GM12878 (cell line): Measurements from ENCODE around the gene ASTL. TPM values are rescaled to one million over a fixed set of nuclear protein-coding genes. Genes with fewer than 3 reads are reported as not detected.

Experiments
- BACH1 ChIP-seq: fragments of 450-650 bp; IDR thresholded peaks from 2 replicates; pipeline ENCODE4 v1.6.1; 2017; ENCODE audit warnings: mild to moderate bottlenecking, borderline replicate concordance
- CBX3 ChIP-seq: fragments of 200-600 bp; sonication (generic); IDR thresholded peaks from 2 replicates; pipeline ENCODE4 v1.6.1; 2016; ENCODE audit warnings: low read depth, borderline replicate concordance
- CBX5 ChIP-seq: sonication (generic); IDR thresholded peaks from 2 replicates; pipeline ENCODE4 v1.6.1; 2016; ENCODE audit warnings: low read depth, moderate library complexity, mild to moderate bottlenecking, inconsistent platforms
- CHD1 ChIP-seq: IDR thresholded peaks from 2 replicates; pipeline ENCODE4 v1.6.1; 2012; ENCODE audit warnings: low read depth, low read length, improper control_type of control experiment
- EED ChIP-seq: sonication (generic); IDR thresholded peaks from 2 replicates; pipeline ENCODE4 v1.6.1; 2016; ENCODE audit warnings: antibody characterized with exemption, low read depth
- EZH2 ChIP-seq: IDR thresholded peaks from 2 replicates; pipeline ENCODE4 v1.6.1; 2012; ENCODE audit warnings: low read depth, mild to moderate bottlenecking, control low read depth, inconsistent platforms, low read length, borderline replicate concordance; ENCODE audit not compliant: control insufficient read depth
- IKZF2 ChIP-seq, 2 experiments: fragments of 450-650 bp; IDR thresholded peaks; 2 replicates each; pipeline ENCODE4 v1.6.1; 2017; ENCODE audit warnings: mild to moderate bottlenecking in 2 of 2, moderate library complexity in 2 of 2
- JUNB ChIP-seq: IDR thresholded peaks from 2 replicates; pipeline ENCODE4 v1.6.1; 2016; ENCODE audit warnings: antibody characterized with exemption, mild to moderate bottlenecking
- MTA2 ChIP-seq: fragments of 450-650 bp; IDR thresholded peaks from 2 replicates; pipeline ENCODE4 v1.6.1; 2016; ENCODE audit warnings: low read depth, mild to moderate bottlenecking, moderate library complexity
- MXI1 ChIP-seq: fragments of 150-350 bp; IDR thresholded peaks from 2 replicates; pipeline ENCODE4 v1.6.1; 2011; ENCODE audit warnings: low read depth, mild to moderate bottlenecking, inconsistent platforms, low read length, improper control_type of control experiment
- MYB ChIP-seq: fragments of 150-350 bp; IDR thresholded peaks from 2 replicates; pipeline ENCODE4 v1.6.1; 2014; ENCODE audit warnings: mild to moderate bottlenecking, low read depth, low read length, borderline replicate concordance
- NFIC ChIP-seq: IDR thresholded peaks from 2 replicates; pipeline ENCODE4 v1.6.1; 2012; ENCODE audit warnings: low read depth, mild to moderate bottlenecking, inconsistent platforms, low read length, moderate library complexity
- POLR2AphosphoS5 ChIP-seq: IDR thresholded peaks from 2 replicates; pipeline ENCODE4 v1.6.1; 2011; ENCODE audit warnings: mild to moderate bottlenecking, low read length, inconsistent platforms
- RB1 ChIP-seq: fragments of 450-650 bp; formaldehyde crosslinking; IDR thresholded peaks from 2 replicates; pipeline ENCODE4 v1.6.1; 2017; ENCODE audit warnings: mild to moderate bottlenecking, borderline replicate concordance
- RFX5 ChIP-seq: IDR thresholded peaks from 2 replicates; pipeline ENCODE4 v1.6.1; 2011; ENCODE audit warnings: low read depth, low read length, improper control_type of control experiment
- SIN3A ChIP-seq: IDR thresholded peaks from 2 replicates; pipeline ENCODE4 v1.6.1; 2012; ENCODE audit warnings: low read depth, low read length, improper control_type of control experiment
- TBL1XR1 ChIP-seq: IDR thresholded peaks from 2 replicates; pipeline ENCODE4 v1.6.1; 2012; ENCODE audit warnings: low read depth, low read length, improper control_type of control experiment
- TCF12 ChIP-seq: IDR thresholded peaks from 2 replicates; pipeline ENCODE4 v1.6.1; 2011; ENCODE audit warnings: low read depth, mild to moderate bottlenecking, low read length
- TCF3 ChIP-seq: IDR thresholded peaks from 2 replicates; pipeline ENCODE4 v1.6.1; 2012; ENCODE audit warnings: low read depth, mild to moderate bottlenecking, low read length, borderline replicate concordance; ENCODE audit not compliant: insufficient read depth
- YBX1 ChIP-seq: fragments of 450-650 bp; IDR thresholded peaks from 2 replicates; pipeline ENCODE4 v1.6.1; 2016; ENCODE audit warnings: antibody characterized with exemption
- ZZZ3 ChIP-seq: IDR thresholded peaks from 2 replicates; pipeline ENCODE4 v1.6.1; 2011; ENCODE audit warnings: low read depth; ENCODE audit not compliant: control insufficient read depth, insufficient read length
- polyA plus RNA-seq, 11 experiments: library from polyadenylated mRNA; depleted of rRNA in 4 of 11; unstranded in 6 of 11; stranded (reverse) in 5 of 11; fragments of >200 nt; fragmentation: Nextera tagmentation in 4 of 11; fragmentation: Illumina TruSeq in 1 of 11; extraction: Ambion mirVana in 4 of 11; extraction: Trizol in 1 of 11; gene quantifications; 1 replicate in 1 of 11; 2 replicates in 10 of 11; pipeline versions ENCODE4 v1.2.1 to v1.2.3, GENCODE V29; 2011 to 2016; ENCODE audit warnings: inconsistent platforms in 2 of 11, missing spikeins in 2 of 11, low read depth in 1 of 11
- total RNA-seq, 4 experiments: library from RNA; depleted of rRNA in 3 of 4; stranded (reverse); fragments of >200 nt in 3 of 4; fragmentation: Illumina TruSeq in 1 of 4; extraction: Trizol in 1 of 4; gene quantifications; 2 replicates each; pipeline versions ENCODE4 v1.2.1 to v1.2.3, GENCODE V29; 2013 to 2021
- TF ChIP-seq, protein P1 (sequence below): fragments of 450-650 bp; IDR thresholded peaks from 2 replicates; pipeline ENCODE4 v1.6.1; 2017; ENCODE audit warnings: antibody characterized with exemption, mild to moderate bottlenecking, moderate library complexity
- TF ChIP-seq, protein P2 (sequence below): fragments of 450-650 bp; IDR thresholded peaks from 2 replicates; pipeline ENCODE4 v1.6.1; 2016; ENCODE audit warnings: mild to moderate bottlenecking
- TF ChIP-seq, protein P3 (sequence below): fragments of 450-650 bp; IDR thresholded peaks from 2 replicates; pipeline ENCODE4 v1.6.1; 2014; ENCODE audit warnings: mild to moderate bottlenecking
- TF ChIP-seq, protein P4 (sequence below): fragments of 450-650 bp; IDR thresholded peaks from 2 replicates; pipeline ENCODE4 v1.6.1; 2017; ENCODE audit warnings: borderline replicate concordance

The ASTL gene
- total and polyA plus RNA-seq, 10 of the 15 experiments (the other 5 are each of a cell fraction or from before 2014, with no cell fraction given) = 0.18 to 1.0 (median 0.38) TPM; not detected in 4

DNA sequence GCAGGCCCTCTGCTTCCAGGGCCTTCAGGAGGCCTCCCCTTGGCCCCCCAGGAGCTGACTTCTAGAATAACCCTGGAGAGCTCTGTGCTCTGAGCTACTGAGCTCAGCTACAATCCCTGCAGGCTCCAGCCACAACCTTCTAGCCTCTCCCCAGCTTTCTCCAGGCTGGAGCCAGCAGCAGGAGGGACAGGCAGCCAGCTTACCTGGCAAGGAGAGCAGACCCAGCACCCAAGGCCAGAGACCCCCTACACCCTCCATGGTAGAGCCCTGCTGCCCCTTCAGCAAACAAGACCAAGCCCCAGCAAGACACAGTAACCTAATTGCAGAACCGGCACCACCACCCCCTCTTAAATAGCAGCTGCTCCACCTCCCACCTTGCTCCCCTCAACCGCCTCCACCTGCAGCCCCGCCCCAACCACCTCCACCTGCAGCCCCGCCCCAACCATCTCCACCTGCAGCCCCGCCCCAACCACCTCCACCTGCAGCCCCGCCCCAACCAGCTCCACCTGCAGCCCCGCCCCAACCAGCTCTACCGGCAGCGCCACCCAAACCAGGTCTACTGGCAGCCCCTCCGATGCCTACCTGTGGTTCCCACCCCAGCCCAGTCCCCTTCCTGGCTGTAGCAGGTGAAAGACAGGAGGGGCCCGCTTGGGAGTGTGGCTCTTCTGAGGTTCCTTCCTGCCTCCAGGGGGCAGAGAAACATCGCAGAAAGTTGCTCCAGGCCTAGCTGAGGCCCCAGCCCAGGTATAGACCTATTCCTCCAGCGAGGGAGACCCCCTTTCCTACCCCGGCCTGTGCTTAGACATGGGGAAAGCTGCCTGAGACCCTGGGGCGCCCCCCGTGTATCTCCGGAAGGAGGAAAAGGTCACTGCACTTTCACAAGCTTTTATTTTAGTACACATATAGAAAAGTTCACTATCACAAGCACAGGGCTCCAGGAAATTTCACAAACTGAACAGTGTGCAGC lies at the start of gene ASTL (continued):
- TF ChIP-seq CHD1 (no peak), BACH1 (peak; percentile 63), CBX5 (no peak), MYB (peak; percentile 48; the same call in 1 of the 2 replicates), TBL1XR1 (no peak), JUNB (no peak), MTA2 (no peak), TCF12 (no peak), RB1 (no peak), EED (no peak), POLR2AphosphoS5 (peak; percentile 76), NFIC (no peak), CBX3 (no peak), EZH2 (no peak), ZZZ3 (no peak), RFX5 (no peak), MXI1 (no peak), YBX1 (no peak), SIN3A (no peak), IKZF2 (IDR thresholded peaks at IDR 0.05) (no peak), TCF3 (no peak)
- TF ChIP-seq, protein P1, sequence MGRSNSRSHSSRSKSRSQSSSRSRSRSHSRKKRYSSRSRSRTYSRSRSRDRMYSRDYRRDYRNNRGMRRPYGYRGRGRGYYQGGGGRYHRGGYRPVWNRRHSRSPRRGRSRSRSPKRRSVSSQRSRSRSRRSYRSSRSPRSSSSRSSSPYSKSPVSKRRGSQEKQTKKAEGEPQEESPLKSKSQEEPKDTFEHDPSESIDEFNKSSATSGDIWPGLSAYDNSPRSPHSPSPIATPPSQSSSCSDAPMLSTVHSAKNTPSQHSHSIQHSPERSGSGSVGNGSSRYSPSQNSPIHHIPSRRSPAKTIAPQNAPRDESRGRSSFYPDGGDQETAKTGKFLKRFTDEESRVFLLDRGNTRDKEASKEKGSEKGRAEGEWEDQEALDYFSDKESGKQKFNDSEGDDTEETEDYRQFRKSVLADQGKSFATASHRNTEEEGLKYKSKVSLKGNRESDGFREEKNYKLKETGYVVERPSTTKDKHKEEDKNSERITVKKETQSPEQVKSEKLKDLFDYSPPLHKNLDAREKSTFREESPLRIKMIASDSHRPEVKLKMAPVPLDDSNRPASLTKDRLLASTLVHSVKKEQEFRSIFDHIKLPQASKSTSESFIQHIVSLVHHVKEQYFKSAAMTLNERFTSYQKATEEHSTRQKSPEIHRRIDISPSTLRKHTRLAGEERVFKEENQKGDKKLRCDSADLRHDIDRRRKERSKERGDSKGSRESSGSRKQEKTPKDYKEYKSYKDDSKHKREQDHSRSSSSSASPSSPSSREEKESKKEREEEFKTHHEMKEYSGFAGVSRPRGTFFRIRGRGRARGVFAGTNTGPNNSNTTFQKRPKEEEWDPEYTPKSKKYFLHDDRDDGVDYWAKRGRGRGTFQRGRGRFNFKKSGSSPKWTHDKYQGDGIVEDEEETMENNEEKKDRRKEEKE = no peak
- TF ChIP-seq, protein P2, sequence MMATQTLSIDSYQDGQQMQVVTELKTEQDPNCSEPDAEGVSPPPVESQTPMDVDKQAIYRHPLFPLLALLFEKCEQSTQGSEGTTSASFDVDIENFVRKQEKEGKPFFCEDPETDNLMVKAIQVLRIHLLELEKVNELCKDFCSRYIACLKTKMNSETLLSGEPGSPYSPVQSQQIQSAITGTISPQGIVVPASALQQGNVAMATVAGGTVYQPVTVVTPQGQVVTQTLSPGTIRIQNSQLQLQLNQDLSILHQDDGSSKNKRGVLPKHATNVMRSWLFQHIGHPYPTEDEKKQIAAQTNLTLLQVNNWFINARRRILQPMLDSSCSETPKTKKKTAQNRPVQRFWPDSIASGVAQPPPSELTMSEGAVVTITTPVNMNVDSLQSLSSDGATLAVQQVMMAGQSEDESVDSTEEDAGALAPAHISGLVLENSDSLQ = no peak
- TF ChIP-seq, protein P3, sequence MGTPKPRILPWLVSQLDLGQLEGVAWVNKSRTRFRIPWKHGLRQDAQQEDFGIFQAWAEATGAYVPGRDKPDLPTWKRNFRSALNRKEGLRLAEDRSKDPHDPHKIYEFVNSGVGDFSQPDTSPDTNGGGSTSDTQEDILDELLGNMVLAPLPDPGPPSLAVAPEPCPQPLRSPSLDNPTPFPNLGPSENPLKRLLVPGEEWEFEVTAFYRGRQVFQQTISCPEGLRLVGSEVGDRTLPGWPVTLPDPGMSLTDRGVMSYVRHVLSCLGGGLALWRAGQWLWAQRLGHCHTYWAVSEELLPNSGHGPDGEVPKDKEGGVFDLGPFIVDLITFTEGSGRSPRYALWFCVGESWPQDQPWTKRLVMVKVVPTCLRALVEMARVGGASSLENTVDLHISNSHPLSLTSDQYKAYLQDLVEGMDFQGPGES = no peak
- TF ChIP-seq, protein P4, sequence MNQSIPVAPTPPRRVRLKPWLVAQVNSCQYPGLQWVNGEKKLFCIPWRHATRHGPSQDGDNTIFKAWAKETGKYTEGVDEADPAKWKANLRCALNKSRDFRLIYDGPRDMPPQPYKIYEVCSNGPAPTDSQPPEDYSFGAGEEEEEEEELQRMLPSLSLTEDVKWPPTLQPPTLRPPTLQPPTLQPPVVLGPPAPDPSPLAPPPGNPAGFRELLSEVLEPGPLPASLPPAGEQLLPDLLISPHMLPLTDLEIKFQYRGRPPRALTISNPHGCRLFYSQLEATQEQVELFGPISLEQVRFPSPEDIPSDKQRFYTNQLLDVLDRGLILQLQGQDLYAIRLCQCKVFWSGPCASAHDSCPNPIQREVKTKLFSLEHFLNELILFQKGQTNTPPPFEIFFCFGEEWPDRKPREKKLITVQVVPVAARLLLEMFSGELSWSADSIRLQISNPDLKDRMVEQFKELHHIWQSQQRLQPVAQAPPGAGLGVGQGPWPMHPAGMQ = no peak
